VCaP (cell line): Measurements from ENCODE around the gene DEAF1.

Source experiments
- H3K27ac ChIP-seq: fragments of 450-650 bp; 2 replicates; pipeline ENCODE4 v1.5.1; 2017
- TF ChIP-seq, protein P1 (sequence below): fragments of 450-650 bp; conservative IDR thresholded peaks from 2 replicates; pipeline ENCODE4 v1.5.1; 2017; ENCODE audit warnings: mild to moderate bottlenecking, moderate library complexity

Gene DEAF1

DNA sequence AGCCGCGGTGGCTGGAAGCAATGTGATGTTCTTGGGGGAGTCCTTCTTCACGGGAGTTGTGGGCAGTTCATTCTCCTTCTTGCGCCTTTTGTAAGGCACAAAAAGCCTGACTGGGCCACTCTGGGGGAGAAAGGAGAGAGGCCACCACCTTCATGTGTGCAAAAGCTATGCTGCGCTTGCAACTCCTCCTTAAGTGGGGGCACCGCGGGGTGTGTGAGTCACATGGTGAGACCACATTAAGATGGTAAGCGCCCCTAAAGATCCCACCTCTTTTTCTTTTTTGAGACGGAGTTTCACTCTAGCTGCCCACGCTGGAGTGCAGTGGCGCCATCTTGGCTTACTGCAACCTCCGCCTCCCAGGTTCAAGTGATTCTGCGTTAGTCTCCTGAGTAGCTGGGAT, 14.1 kb downstream of the DEAF1 start:
- TF ChIP-seq, protein P1, sequence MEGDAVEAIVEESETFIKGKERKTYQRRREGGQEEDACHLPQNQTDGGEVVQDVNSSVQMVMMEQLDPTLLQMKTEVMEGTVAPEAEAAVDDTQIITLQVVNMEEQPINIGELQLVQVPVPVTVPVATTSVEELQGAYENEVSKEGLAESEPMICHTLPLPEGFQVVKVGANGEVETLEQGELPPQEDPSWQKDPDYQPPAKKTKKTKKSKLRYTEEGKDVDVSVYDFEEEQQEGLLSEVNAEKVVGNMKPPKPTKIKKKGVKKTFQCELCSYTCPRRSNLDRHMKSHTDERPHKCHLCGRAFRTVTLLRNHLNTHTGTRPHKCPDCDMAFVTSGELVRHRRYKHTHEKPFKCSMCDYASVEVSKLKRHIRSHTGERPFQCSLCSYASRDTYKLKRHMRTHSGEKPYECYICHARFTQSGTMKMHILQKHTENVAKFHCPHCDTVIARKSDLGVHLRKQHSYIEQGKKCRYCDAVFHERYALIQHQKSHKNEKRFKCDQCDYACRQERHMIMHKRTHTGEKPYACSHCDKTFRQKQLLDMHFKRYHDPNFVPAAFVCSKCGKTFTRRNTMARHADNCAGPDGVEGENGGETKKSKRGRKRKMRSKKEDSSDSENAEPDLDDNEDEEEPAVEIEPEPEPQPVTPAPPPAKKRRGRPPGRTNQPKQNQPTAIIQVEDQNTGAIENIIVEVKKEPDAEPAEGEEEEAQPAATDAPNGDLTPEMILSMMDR: no peak
- H3K27ac ChIP-seq: no peak overlapping the region

GRCh38 chr11:680476-680875, 14.5 kb downstream of the DEAF1 start:
- TF ChIP-seq, protein P1: no peak
- H3K27ac ChIP-seq: no peak overlapping the region

GRCh38 chr11:679271-680207, 15.5 kb downstream of the DEAF1 start:
- H3K27ac ChIP-seq: no peak overlapping the region
- TF ChIP-seq, protein P1: no peak

DNA sequence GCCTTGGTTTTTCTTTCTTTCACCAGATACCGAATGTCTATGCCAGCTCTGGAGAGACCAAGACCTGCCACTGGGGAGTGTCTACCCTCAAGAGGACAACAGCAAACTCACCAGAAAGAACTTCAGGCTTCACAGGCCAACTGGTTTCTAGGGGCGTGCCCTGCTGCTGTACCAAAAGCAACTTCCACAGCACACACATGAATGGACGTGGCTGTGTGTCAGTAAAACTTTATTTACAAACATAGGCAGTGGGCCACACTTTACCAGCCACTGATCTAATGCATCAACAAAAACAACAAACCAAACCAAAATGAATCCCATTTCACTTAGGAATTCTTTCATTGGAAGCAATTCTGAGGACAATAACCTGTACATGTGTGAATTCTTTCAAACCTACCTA, 16.7 kb downstream of the DEAF1 start:
- TF ChIP-seq, protein P1: no peak
- H3K27ac ChIP-seq: no peak overlapping the region

GRCh38 chr11:674406-674805, 20.6 kb downstream of the DEAF1 start:
- TF ChIP-seq, protein P1: no peak
- no peak overlapping the region for H3K27ac ChIP-seq

GRCh38 chr11:673866-674265, 21.2 kb downstream of the DEAF1 start:
- H3K27ac ChIP-seq: no peak overlapping the region
- TF ChIP-seq, protein P1: no peak

DNA sequence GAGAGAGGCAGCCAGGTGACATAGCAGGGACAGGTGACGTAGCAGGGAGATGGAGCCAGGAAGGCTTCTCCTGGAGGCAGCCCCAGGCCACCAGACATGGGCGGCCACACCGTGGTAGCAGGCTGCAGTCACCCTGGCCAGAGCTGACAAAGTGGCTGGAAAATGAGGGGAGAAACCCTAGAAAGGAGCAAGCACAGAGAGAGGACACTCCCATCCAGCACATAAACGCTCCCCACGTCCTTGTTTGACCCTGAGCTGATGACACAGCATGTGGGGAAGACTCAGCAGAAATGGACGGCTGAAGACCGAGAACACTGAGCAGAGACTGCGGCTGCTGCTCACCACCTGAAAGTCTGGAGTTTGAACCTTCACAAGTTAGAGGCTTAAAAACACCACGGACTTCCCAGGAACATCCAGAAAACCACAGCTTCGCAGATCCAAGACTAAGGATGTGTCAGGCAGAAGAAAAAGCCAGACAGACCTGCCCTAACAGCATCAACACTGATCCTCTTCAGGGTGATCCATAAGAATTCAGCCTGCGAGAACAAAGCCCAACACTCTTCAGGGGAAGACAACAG, 29.2 kb downstream of the DEAF1 start:
- no peak overlapping the region for H3K27ac ChIP-seq
- TF ChIP-seq, protein P1: no peak
